GM23338 (cell line): ENCODE data around the gene EXD3. TPM values are rescaled to one million over a fixed set of nuclear protein-coding genes. Genes with fewer than 3 reads are reported as not detected.

Source experiments
- ATAC-seq: fragments of 200-7000 bp; cut with Tn5 transposase; 3 replicates; pipeline ENCODE4 v1.9.1; 2020
- DNase-seq: peaks from one replicate; pipeline ENCODE4 v3.0.0-alpha.2; 2015; ENCODE audit warnings: low spot score
- H2AFZ ChIP-seq: fragments of 200-600 bp; sonication (generic); 2 replicates; pipeline ENCODE4 v1.8.0; 2016; ENCODE audit warnings: antibody characterized with exemption, mild to moderate bottlenecking, moderate library complexity
- H3F3A ChIP-seq: fragments of 200-600 bp; sonication (generic); replicated peaks from 2 replicates; pipeline ENCODE4 v1.8.0; 2017; ENCODE audit warnings: antibody characterized with exemption, mixed run types, low read depth
- H3K27ac ChIP-seq: fragments of 200-600 bp; sonication (generic); 2 replicates; pipeline ENCODE4 v1.6.1; 2016; ENCODE audit warnings: low read depth
- H3K27me3 ChIP-seq: fragments of 200-600 bp; sonication (generic); 2 replicates; pipeline ENCODE4 v1.8.0; 2016; ENCODE audit warnings: mild to moderate bottlenecking, mixed run types, moderate library complexity; ENCODE audit not compliant: insufficient read depth
- H3K36me3 ChIP-seq: fragments of 200-600 bp; sonication (generic); 2 replicates; pipeline ENCODE4 v1.8.0; 2016; ENCODE audit warnings: mild to moderate bottlenecking; ENCODE audit not compliant: insufficient read depth
- H3K4me1 ChIP-seq: fragments of 200-600 bp; sonication (generic); 2 replicates; pipeline ENCODE4 v1.8.0; 2016; ENCODE audit warnings: mild to moderate bottlenecking, moderate library complexity; ENCODE audit not compliant: insufficient read depth
- H3K4me2 ChIP-seq: fragments of 200-600 bp; sonication (generic); 2 replicates; pipeline ENCODE4 v1.7.1; 2017; ENCODE audit warnings: mixed run types
- H3K4me3 ChIP-seq: fragments of 200-600 bp; sonication (generic); 2 replicates; pipeline ENCODE4 v1.6.1; 2016; ENCODE audit warnings: mixed run types
- H3K79me2 ChIP-seq: fragments of 200-600 bp; sonication (generic); replicated peaks from 2 replicates; pipeline ENCODE4 v1.8.0; 2017; ENCODE audit warnings: mild to moderate bottlenecking; ENCODE audit not compliant: insufficient read depth
- H3K9me2 ChIP-seq: fragments of 200-600 bp; sonication (generic); 2 replicates; pipeline ENCODE4 v1.8.0; 2017; ENCODE audit not compliant: insufficient read depth
- H4K20me1 ChIP-seq: fragments of 200-600 bp; sonication (generic); replicated peaks from 2 replicates; pipeline ENCODE4 v1.8.0; 2017; ENCODE audit warnings: mild to moderate bottlenecking; ENCODE audit not compliant: insufficient read depth
- H3K27ac Mint-ChIP-seq: 2 replicates; pipeline ENCODE4 v1.8.0; 2020; ENCODE audit warnings: inconsistent platforms, mild to moderate bottlenecking, moderate library complexity, mixed read lengths
- H3K27me3 Mint-ChIP-seq: 3 replicates; pipeline ENCODE4 v1.8.0; 2022; ENCODE audit warnings: low read depth, mild to moderate bottlenecking, moderate library complexity, mixed read lengths, inconsistent platforms; ENCODE audit not compliant: insufficient read depth, poor library complexity
- H3K36me3 Mint-ChIP-seq: 3 replicates; pipeline ENCODE4 v1.8.0; 2021; ENCODE audit warnings: low read depth, mild to moderate bottlenecking, inconsistent platforms, moderate library complexity, mixed read lengths
- H3K4me1 Mint-ChIP-seq: 3 replicates; pipeline ENCODE4 v1.8.0; 2020; ENCODE audit warnings: mild to moderate bottlenecking, inconsistent platforms, mixed read lengths
- H3K4me3 Mint-ChIP-seq: 3 replicates; pipeline ENCODE4 v1.8.0; 2021; ENCODE audit warnings: moderate library complexity, mild to moderate bottlenecking, inconsistent platforms, mixed read lengths
- H3K9me3 Mint-ChIP-seq: 3 replicates; pipeline ENCODE4 v1.8.0; 2020; ENCODE audit warnings: moderate library complexity, mild to moderate bottlenecking, inconsistent platforms, mixed read lengths
- CREB1 ChIP-seq: fragments of 250-450 bp; sonication (Bioruptor Pico); IDR thresholded peaks from 2 replicates; pipeline ENCODE4 v1.5.0; 2020; ENCODE audit warnings: low read depth, mild to moderate bottlenecking, moderate library complexity
- EZH2 ChIP-seq: fragments of 200-600 bp; sonication (generic); IDR thresholded peaks from one replicate; pipeline ENCODE4 v1.8.0; 2017; ENCODE audit warnings: antibody characterized with exemption, mild to moderate bottlenecking, low read depth; ENCODE audit not compliant: unreplicated experiment
- EZH2phosphoT487 ChIP-seq: fragments of 200-600 bp; sonication (generic); IDR thresholded peaks from one replicate; pipeline ENCODE4 v1.8.1; 2018; ENCODE audit warnings: antibody characterized with exemption; ENCODE audit not compliant: unreplicated experiment
- JUNB ChIP-seq: IDR thresholded peaks from one replicate; pipeline ENCODE4 v1.6.1; 2016; ENCODE audit warnings: antibody characterized with exemption; ENCODE audit not compliant: unreplicated experiment
- NANOG ChIP-seq: IDR thresholded peaks from 2 replicates; pipeline ENCODE4 v1.6.1; 2016; ENCODE audit warnings: antibody characterized with exemption, borderline replicate concordance
- POLR2AphosphoS5 ChIP-seq: IDR thresholded peaks from 2 replicates; pipeline ENCODE4 v1.6.1; 2016; ENCODE audit warnings: antibody characterized with exemption, low read depth
- STAT1 ChIP-seq: IDR thresholded peaks from one replicate; pipeline ENCODE4 v1.6.1; 2016; ENCODE audit warnings: antibody characterized with exemption; ENCODE audit not compliant: unreplicated experiment
- ZNF462 ChIP-seq: fragments of 250-450 bp; sonication (Bioruptor Pico); IDR thresholded peaks from 2 replicates; pipeline ENCODE4 v1.5.0; 2020; ENCODE audit warnings: mild to moderate bottlenecking, moderate library complexity
- polyA plus RNA-seq: library from polyadenylated mRNA; unstranded; fragments of >200 nt; fragmentation: Nextera tagmentation; extraction: Ambion mirVana; gene quantifications from 2 replicates; pipeline ENCODE4 v1.2.1, GENCODE V29; 2016
- total RNA-seq: library from RNA; depleted of rRNA; stranded (reverse); fragments of >200 nt; shearing (Covaris generic); gene quantifications from 2 replicates; pipeline ENCODE4 v1.2.3, GENCODE V29; 2014
- TF ChIP-seq, protein P1 (sequence below), 2 experiments: fragments of 200-600 bp in 1 of 2; sonication (generic) in 1 of 2; conservative IDR thresholded peaks; 2 replicates each; pipeline versions ENCODE4 v1.5.1 to v1.6.1; 2016 to 2017; ENCODE audit warnings: antibody characterized with exemption in 2 of 2, low read depth in 2 of 2, mild to moderate bottlenecking in 2 of 2, moderate library complexity in 1 of 2
- TF ChIP-seq, protein P2 (sequence below): IDR thresholded peaks from 2 replicates; pipeline ENCODE4 v1.6.1; 2016; ENCODE audit warnings: antibody characterized with exemption

Gene EXD3
- total and polyA plus RNA-seq, 2 experiments from 2014 or later = 3.6 to 9.7 TPM

DNA sequence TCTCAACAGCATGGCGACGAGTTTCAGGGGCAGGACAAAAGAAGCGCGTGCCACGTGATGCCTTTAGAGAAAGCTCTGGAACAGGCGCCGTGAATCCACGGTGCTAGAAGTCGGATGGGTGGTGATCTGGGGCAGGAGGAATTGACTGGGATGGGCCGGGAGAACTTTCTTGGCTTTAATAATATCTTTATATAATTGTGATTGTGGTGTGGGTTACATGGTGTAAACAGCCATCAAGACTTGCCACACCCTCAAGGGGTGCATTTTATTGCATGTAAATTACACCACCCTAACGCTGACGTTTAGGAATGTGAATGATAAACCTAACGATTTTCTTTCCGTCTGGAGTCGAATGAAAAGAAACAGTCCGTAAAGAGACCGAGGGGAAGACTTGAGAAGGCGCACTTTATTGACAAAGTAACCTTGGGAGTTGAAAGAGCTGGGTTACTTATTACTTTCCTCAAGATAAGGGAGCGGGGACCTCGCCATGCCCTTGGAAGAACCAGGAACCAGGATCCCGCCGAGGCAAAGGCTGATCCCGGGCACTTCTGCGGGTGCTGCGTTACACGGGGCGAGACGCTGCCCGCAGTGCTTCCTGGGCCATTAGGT lies 129.4 kb downstream of the EXD3 start:
- H3F3A ChIP-seq = peaks cover 19% of the 10 kb centered on the region
- no peaks in the 10 kb centered on the region for H3K36me3 ChIP-seq
- no peak overlapping the region for H3K4me3 ChIP-seq
- Mint-ChIP-seq H3K27me3 (peaks cover 22% of the 10 kb centered on the region), H3K9me3 (peaks cover 9% of the 10 kb centered on the region), H3K36me3 (no peaks in the 10 kb centered on the region; the same call in 2 of the 3 replicates), H3K4me3 (no peak overlapping the region; the same call in 2 of the 3 replicates), H3K27ac (no peak overlapping the region), H3K4me1 (peaks cover 25% of the 10 kb centered on the region)
- H3K79me2 ChIP-seq = no peaks in the 10 kb centered on the region
- no peaks in the 10 kb centered on the region for H3K9me2 ChIP-seq
- ATAC-seq (no peak), DNase-seq (no peak)
- peaks cover 18% of the 10 kb centered on the region for H3K4me1 ChIP-seq
- peaks cover 29% of the 10 kb centered on the region for H3K27me3 ChIP-seq
- H2AFZ ChIP-seq = no peak overlapping the region
- H3K27ac ChIP-seq = no peak overlapping the region
- peaks cover 4% of the 10 kb centered on the region for H4K20me1 ChIP-seq
- no peak overlapping the region for H3K4me2 ChIP-seq
- no peak for TF ChIP-seq EZH2phosphoT487

DNA sequence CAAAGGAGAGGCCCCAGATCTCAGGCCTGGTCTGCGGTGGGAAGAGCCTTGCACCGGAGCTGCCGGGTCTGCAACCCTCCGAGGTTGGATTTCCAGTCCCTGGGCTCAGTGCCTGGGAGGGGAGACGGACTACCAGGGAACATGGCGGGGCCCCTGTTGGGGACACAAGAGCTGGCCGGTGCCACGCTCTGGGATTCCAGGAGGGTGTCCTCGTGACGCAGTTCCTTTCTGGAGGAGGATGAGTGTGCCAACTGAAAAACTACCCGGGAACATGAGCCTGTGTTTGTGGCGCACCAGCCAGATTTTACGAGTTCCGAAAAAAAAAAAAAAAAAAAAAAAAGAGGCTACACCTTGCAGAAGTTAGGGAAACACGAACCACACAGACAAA lies 129.9 kb downstream of the EXD3 start:
- peaks cover 14% of the 10 kb centered on the region for H3F3A ChIP-seq
- H3K4me3 ChIP-seq = no peak overlapping the region
- Mint-ChIP-seq H3K27ac (no peak overlapping the region), H3K36me3 (no peaks in the 10 kb centered on the region; the same call in 2 of the 3 replicates), H3K4me3 (no peak overlapping the region; the same call in 2 of the 3 replicates), H3K9me3 (peaks cover 9% of the 10 kb centered on the region), H3K4me1 (peaks cover 20% of the 10 kb centered on the region), H3K27me3 (peaks cover 21% of the 10 kb centered on the region)
- no peak for ATAC-seq
- no peak overlapping the region for H3K27ac ChIP-seq
- no peak overlapping the region for H3K4me2 ChIP-seq
- H2AFZ ChIP-seq = no peak overlapping the region
- peaks cover 13% of the 10 kb centered on the region for H3K4me1 ChIP-seq
- H3K27me3 ChIP-seq = peaks cover 29% of the 10 kb centered on the region
- H3K79me2 ChIP-seq = no peaks in the 10 kb centered on the region
- H4K20me1 ChIP-seq = no peaks in the 10 kb centered on the region; the same call in 1 of the 2 replicates
- no peaks in the 10 kb centered on the region for H3K36me3 ChIP-seq
- H3K9me2 ChIP-seq = no peaks in the 10 kb centered on the region
- no peak for DNase-seq
- no peak for TF ChIP-seq JUNB
- TF ChIP-seq POLR2AphosphoS5 = no peak
- TF ChIP-seq ZNF462 (CRISPR knock-in tag) = no peak
- no peak for TF ChIP-seq EZH2
- no peak for TF ChIP-seq STAT1
- TF ChIP-seq, protein P1, sequence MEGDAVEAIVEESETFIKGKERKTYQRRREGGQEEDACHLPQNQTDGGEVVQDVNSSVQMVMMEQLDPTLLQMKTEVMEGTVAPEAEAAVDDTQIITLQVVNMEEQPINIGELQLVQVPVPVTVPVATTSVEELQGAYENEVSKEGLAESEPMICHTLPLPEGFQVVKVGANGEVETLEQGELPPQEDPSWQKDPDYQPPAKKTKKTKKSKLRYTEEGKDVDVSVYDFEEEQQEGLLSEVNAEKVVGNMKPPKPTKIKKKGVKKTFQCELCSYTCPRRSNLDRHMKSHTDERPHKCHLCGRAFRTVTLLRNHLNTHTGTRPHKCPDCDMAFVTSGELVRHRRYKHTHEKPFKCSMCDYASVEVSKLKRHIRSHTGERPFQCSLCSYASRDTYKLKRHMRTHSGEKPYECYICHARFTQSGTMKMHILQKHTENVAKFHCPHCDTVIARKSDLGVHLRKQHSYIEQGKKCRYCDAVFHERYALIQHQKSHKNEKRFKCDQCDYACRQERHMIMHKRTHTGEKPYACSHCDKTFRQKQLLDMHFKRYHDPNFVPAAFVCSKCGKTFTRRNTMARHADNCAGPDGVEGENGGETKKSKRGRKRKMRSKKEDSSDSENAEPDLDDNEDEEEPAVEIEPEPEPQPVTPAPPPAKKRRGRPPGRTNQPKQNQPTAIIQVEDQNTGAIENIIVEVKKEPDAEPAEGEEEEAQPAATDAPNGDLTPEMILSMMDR (conservative IDR thresholded peaks at IDR 0.05; ENCODE audit: low read depth in 2 of 2) = no peak
- no peak for TF ChIP-seq EZH2phosphoT487
- TF ChIP-seq NANOG = no peak
- TF ChIP-seq, protein P2, sequence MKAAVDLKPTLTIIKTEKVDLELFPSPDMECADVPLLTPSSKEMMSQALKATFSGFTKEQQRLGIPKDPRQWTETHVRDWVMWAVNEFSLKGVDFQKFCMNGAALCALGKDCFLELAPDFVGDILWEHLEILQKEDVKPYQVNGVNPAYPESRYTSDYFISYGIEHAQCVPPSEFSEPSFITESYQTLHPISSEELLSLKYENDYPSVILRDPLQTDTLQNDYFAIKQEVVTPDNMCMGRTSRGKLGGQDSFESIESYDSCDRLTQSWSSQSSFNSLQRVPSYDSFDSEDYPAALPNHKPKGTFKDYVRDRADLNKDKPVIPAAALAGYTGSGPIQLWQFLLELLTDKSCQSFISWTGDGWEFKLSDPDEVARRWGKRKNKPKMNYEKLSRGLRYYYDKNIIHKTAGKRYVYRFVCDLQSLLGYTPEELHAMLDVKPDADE = no peak
- no peak for TF ChIP-seq CREB1 (CRISPR knock-in tag)
